NCI-H510A (cell line): Measurements from ENCODE around the gene COL23A1.

Source experiments
- DNase-seq: peaks from one replicate; lab custom pipeline; 2025; lab: John Stamatoyannopoulos, UW

The COL23A1 gene

GRCh38 chr5:178421699-178422399 lies 168.3 kb downstream of the COL23A1 start:
- DNase-seq: no peak

- no peak for DNase-seq
Measured at GRCh38 chr5:178421128-178421527, 169.1 kb downstream of the COL23A1 start.

- no peak for DNase-seq
Measured at GRCh38 chr5:178420354-178420781, 169.8 kb downstream of the COL23A1 start.

GRCh38 chr5:178419651-178420050 lies 170.5 kb downstream of the COL23A1 start:
- DNase-seq: no peak

GRCh38 chr5:178419196-178419595 lies 171.0 kb downstream of the COL23A1 start:
- no peak for DNase-seq

GRCh38 chr5:178418471-178419010 lies 171.7 kb downstream of the COL23A1 start:
- DNase-seq: no peak

GRCh38 chr5:178418031-178418430 lies 172.2 kb downstream of the COL23A1 start:
- DNase-seq: no peak

GRCh38 chr5:178417391-178417811 lies 172.8 kb downstream of the COL23A1 start:
- DNase-seq: no peak

- no peak for DNase-seq
Measured at GRCh38 chr5:178416919-178417318, 173.3 kb downstream of the COL23A1 start.

- no peak for DNase-seq
Measured at GRCh38 chr5:178416206-178416882, 173.8 kb downstream of the COL23A1 start.

- DNase-seq: no peak
Measured at GRCh38 chr5:178415353-178415752, 174.8 kb downstream of the COL23A1 start.

GRCh38 chr5:178413988-178414387 lies 176.2 kb downstream of the COL23A1 start:
- no peak for DNase-seq

- no peak for DNase-seq
Measured at GRCh38 chr5:178411083-178411482, 179.1 kb downstream of the COL23A1 start.

- DNase-seq: no peak
Measured at GRCh38 chr5:178407646-178408045, 182.5 kb downstream of the COL23A1 start.

GRCh38 chr5:178404987-178405386 lies 185.2 kb downstream of the COL23A1 start:
- no peak for DNase-seq

GRCh38 chr5:178403956-178404600 lies 186.1 kb downstream of the COL23A1 start:
- DNase-seq: no peak

GRCh38 chr5:178403351-178403750 lies 186.8 kb downstream of the COL23A1 start:
- no peak for DNase-seq

- no peak for DNase-seq
Measured at GRCh38 chr5:178399701-178400095, 190.5 kb downstream of the COL23A1 start.

GRCh38 chr5:178398901-178399700 lies 191.1 kb downstream of the COL23A1 start:
- DNase-seq: no peak

- no peak for DNase-seq
Measured at GRCh38 chr5:178396796-178397720, 193.1 kb downstream of the COL23A1 start.

- DNase-seq: no peak
Measured at GRCh38 chr5:178394074-178394473, 196.1 kb downstream of the COL23A1 start.
